Mesodermal cell (in vitro differentiated cells): ENCODE results near the gene GRIK5.
"Not testable (repeated sequence)": the region's sequence is repeated elsewhere in the genome, so short reads cannot be mapped to it uniquely, and the experiment has no call there.

Experiments used
- H3K27ac ChIP-seq: 2 replicates; pipeline ENCODE4 v1.7.0; 2013; ENCODE audit warnings: mild to moderate bottlenecking, low read depth, low read length, moderate library complexity; ENCODE audit not compliant: severe bottlenecking
- H3K36me3 ChIP-seq: 2 replicates; pipeline ENCODE4 v1.7.1; 2013; ENCODE audit warnings: mild to moderate bottlenecking, low read length, moderate library complexity; ENCODE audit not compliant: control insufficient read depth, insufficient read depth
- H3K4me1 ChIP-seq: one replicate; pipeline ENCODE4 v1.7.1; 2013; ENCODE audit warnings: mild to moderate bottlenecking, low read length; ENCODE audit not compliant: insufficient read depth, control insufficient read depth, poor library complexity, severe bottlenecking
- H3K4me3 ChIP-seq: 2 replicates; pipeline ENCODE4 v1.7.0; 2013; ENCODE audit warnings: low read length, control low read depth, mild to moderate bottlenecking; ENCODE audit not compliant: insufficient read depth, poor library complexity, severe bottlenecking; ENCODE audit errors: extremely low read depth
- H3K9me3 ChIP-seq: 2 replicates; pipeline ENCODE4 v1.7.1; 2013; ENCODE audit warnings: mild to moderate bottlenecking, low read length, moderate library complexity; ENCODE audit not compliant: control insufficient read depth
- WGBS, 2 experiments: methylation state at CpG; one replicate each; pipeline ENCODE4 v1.1.5; 2013; ENCODE audit warnings: missing lambda C conversion rate in 2 of 2; ENCODE audit not compliant: insufficient coverage in 2 of 2; 5-methylcytosine and 5-hydroxymethylcytosine counted together

GRIK5 gene

DNA sequence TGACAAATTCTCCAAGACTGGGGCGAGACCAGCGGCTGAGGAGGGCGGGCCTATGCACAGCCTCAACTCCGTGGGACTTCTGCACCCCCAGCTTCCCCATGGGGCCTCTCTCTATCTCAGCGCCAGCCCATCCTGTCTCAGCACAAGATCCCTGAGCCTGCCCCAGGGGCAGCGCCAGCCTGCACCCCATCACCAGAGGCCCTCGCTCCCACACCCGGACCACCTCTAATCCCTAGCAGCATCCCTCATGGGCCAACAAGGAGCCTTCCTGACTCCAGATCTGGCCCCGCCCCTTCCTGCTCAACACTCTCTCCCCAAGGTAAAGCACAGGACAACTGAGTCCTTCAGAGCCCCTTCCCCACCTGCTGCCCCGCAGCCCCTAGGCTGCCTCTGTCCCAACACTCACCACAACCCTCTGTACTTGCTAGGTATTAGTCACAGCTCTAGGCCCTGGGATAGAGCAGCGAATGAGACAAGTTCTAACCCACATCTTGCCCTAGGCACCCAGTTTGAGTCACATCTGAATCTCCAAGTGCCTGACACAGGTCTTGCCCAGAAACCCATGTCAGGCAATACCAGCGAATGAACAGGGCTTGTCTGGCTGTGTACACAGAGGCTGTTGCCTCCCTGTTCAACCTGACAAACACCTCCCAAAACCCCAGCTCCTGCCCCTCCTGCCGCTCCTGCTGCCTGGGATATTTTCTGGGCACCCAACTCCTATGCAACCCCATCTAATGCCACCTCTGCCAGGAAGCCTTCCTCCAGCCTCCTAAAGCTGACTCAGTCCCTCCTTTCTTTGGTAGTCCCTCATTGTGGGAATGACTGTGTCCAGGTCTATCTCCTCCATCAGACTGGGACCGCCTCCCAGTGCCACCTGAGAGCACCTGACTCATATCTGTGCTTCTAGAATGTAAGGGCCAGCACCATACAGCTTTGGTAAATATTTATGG, 18.6 kb downstream of the GRIK5 start:
- Histone ChIP-seq H3K27ac (no peak overlapping the region), H3K9me3 (no peaks in the 10 kb centered on the region), H3K4me1 (no peaks in the 10 kb centered on the region), H3K4me3 (no peak overlapping the region), H3K36me3 (peaks cover 9% of the 10 kb centered on the region)
- WGBS, 2 experiments = 92 to 94% methylated on average over 9 to 14 of the region's 14 CpGs

GRCh38 chr19:42048992-42049391, 21.0 kb downstream of the GRIK5 start:
- H3K9me3 ChIP-seq = no peaks in the 10 kb centered on the region
- peaks cover 4% of the 10 kb centered on the region for H3K36me3 ChIP-seq
- H3K4me1 ChIP-seq = no peaks in the 10 kb centered on the region
- H3K4me3 ChIP-seq = no peak overlapping the region
- no peak overlapping the region for H3K27ac ChIP-seq
- WGBS, 2 experiments = 63 to 95% methylated on average over 3 of the region's 4 CpGs

DNA sequence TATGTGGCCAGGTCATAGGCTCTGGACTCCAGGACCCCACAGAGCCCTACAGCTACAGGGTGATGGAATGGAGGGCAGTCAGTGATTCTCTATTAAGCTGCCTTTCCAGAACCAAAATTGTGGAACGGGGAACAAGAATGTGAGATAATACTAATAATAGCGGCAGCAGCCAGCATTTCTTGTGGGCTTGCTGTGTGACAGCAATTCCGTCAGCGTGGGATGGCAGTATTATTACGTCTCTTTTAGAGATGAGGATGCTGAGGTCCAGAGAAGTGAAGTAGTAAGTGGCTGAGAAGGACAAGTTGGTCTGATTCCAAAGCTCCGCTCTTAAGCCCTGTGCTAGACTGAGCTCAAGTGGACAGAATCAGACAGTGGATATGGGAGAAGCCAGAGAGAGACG, 24.4 kb downstream of the GRIK5 start:
- no peak overlapping the region for H3K27ac ChIP-seq
- WGBS, 2 experiments = 84 to 93% methylated on average over 7 of the region's 7 CpGs
- no peaks in the 10 kb centered on the region for H3K9me3 ChIP-seq

DNA sequence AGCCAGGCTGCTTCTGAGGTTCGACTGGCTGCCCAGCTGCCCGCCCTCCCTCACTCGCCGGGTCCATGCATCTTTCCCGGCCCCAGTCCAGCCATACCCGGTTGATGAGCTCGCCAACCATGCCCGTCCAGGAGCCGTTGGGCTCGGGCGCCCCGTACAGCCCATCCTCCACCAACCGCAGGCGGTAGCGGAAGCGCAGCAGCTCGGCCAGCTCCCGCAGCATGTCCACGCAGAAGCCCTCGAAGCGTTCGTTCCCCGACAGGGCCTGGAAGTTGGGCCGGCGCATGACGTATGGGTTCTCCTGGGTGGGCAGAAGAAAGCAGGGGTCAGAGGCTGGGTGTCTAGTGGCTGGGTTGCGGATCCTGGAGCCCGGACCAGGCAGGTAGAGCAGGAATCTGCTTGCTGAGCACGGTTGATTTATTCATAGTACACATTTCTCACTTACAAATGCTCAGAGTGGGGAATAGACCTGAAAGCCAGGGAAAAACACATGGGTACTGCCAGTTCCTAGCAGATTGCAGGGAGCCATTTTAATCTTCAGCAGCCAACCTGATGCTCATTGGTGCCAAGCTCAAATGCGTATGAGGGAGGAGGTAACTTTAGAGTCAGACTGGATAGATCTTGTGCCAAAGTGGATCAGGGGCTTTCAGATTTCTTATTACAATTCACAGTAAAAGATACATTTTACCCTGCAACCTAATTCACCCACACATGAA, 27.4 kb downstream of the GRIK5 start:
- Histone ChIP-seq H3K4me3 (no peak overlapping the region), H3K27ac (no peak overlapping the region), H3K4me1 (no peaks in the 10 kb centered on the region), H3K9me3 (no peaks in the 10 kb centered on the region), H3K36me3 (peaks cover 3% of the 10 kb centered on the region)
- 95 to 96% methylated on average over 22 to 27 of the region's 30 CpGs for WGBS, 2 experiments

More for the DNA sequence above, 24.4 kb downstream of the GRIK5 start:
- Histone ChIP-seq H3K4me1 (no peaks in the 10 kb centered on the region), H3K4me3 (no peak overlapping the region), H3K36me3 (peaks cover 4% of the 10 kb centered on the region)

DNA sequence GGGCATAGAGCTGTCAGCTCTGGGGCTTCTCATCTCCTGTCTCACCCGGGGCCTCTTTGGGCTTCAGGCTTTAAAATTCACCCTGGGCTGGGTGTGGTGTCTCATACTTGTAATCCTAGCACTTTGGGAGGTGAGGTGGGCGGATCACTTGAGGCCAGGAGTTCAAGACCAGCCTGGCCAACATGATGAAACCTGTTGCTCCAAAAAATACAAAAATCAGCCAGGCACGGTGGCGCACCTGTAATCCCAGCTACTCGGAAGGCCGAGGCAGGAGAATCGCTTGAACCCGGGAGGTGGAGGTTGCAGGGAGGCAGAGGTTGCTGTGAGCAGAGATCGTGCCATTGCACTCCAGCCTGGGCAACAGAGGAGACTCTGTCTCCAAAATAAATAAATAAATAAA, 29.5 kb downstream of the GRIK5 start:
- H3K27ac ChIP-seq, H3K4me1 ChIP-seq, H3K9me3 ChIP-seq, H3K4me3 ChIP-seq, H3K36me3 ChIP-seq: not testable (repeated sequence)
- 90 to 98% methylated on average over 5 to 8 of the region's 9 CpGs for WGBS, 2 experiments

DNA sequence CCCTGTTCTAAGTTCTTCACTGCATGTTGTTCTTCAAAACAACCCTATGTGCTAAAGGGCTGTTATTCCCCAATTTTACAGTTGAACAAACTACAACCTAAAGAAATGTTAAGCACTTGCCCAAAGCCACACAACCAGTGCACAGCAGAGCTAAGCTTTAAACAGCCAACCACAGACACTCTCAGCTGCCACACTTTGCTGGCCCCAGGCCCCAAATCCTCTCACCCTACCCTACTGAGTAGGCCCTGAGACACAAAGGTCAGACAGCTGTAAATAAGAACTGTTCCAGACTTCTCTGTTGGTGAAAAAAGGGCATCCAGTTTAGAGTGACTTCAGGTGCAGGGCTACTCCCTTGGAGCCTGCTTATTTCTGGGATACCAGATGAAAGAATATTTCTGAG, 30.0 kb downstream of the GRIK5 start:
- Histone ChIP-seq H3K36me3 (peaks cover 6% of the 10 kb centered on the region), H3K4me1 (no peaks in the 10 kb centered on the region), H3K27ac (no peak overlapping the region), H3K4me3 (no peak overlapping the region), H3K9me3 (no peaks in the 10 kb centered on the region)

DNA sequence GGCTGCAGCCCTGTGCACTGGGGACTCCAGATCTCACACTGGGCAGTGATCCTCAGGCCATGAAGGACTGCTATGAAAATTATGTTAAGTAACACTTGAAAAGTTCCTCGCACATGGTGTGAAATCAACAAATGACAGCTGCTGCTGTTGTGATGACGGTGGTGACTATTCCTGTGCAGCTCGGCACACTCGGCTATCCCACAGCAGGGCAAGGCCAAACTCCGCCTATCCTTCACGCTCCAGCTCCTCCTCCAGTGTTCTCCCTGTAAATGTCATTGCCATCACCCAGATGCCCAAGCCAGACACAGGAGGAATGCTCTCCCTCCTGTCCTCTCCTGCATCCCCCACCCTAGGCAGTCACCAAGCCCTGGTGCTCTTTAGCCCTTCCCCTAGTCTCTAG, 31.3 kb downstream of the GRIK5 start:
- Histone ChIP-seq H3K9me3 (no peaks in the 10 kb centered on the region), H3K4me3 (no peak overlapping the region), H3K4me1 (peaks cover 2% of the 10 kb centered on the region), H3K36me3 (peaks cover 6% of the 10 kb centered on the region), H3K27ac (no peak overlapping the region)
- 93 to 95% methylated on average over 5 to 6 of the region's 6 CpGs for WGBS, 2 experiments

DNA sequence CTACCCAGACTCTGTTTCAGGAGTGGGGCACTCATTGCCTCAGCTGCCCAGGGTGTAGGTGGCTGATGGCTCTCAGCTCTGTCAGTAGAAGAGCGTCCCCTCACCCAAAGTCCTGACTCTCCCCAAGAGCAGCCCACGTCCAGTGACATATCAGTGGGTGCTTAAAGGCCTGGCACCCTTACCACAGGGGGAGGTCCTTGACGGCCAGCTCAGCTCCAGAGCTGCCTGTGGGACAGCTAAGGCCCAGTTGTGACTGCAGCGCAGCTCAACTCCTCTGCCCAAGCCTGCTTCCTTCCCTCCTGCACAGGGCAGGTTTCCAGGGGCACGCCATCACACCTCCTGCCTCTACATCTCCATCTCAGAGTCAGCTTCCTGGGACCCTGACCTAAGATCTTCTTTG, 32.4 kb downstream of the GRIK5 start:
- peaks cover 6% of the 10 kb centered on the region for H3K36me3 ChIP-seq
- 86 to 91% methylated on average over 4 to 5 of the region's 5 CpGs for WGBS, 2 experiments

GRCh38 chr19:42034640-42035391, 35.2 kb downstream of the GRIK5 start:
- not testable (repeated sequence) for H3K9me3 ChIP-seq, H3K4me1 ChIP-seq, H3K27ac ChIP-seq, H3K4me3 ChIP-seq, H3K36me3 ChIP-seq
- WGBS, 2 experiments = 54 to 64% methylated on average over 8 to 15 of the region's 17 CpGs

More for the DNA sequence above, 32.4 kb downstream of the GRIK5 start:
- Histone ChIP-seq H3K9me3 (no peaks in the 10 kb centered on the region), H3K27ac (no peak overlapping the region), H3K4me3 (no peak overlapping the region), H3K4me1 (peaks cover 2% of the 10 kb centered on the region)

DNA sequence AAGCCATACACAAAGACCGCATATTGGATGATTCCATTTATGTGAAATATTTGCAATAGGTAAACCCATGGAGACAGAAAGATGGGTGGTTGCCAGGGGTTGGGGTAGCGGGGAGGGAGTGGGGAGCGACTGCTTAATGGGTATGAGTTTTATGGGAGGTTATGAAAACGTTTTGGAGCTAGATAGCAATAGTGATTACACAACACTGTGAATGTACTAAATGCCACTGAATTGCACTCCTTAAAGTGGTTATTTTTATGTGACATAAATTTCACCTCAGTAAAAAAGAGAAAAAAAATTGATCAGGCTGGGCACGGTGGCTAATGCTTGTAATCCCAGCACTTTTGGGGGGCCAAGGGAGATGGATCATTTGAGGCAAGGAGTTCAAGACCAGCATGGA, 36.6 kb downstream of the GRIK5 start:
- no peak overlapping the region for H3K27ac ChIP-seq
- H3K9me3 ChIP-seq = no peaks in the 10 kb centered on the region
- peaks cover 2% of the 10 kb centered on the region for H3K4me1 ChIP-seq
- no peak overlapping the region for H3K4me3 ChIP-seq
- 93 to 98% methylated on average over 4 of the region's 5 CpGs for WGBS, 2 experiments
- H3K36me3 ChIP-seq = peaks cover 3% of the 10 kb centered on the region
